ENCODE measurements around the gene FAM163B.
"Not testable (repeated sequence)": the region's sequence is repeated elsewhere in the genome, so short reads cannot be mapped to it uniquely, and the experiment has no call there.

FAM163B gene

DNA sequence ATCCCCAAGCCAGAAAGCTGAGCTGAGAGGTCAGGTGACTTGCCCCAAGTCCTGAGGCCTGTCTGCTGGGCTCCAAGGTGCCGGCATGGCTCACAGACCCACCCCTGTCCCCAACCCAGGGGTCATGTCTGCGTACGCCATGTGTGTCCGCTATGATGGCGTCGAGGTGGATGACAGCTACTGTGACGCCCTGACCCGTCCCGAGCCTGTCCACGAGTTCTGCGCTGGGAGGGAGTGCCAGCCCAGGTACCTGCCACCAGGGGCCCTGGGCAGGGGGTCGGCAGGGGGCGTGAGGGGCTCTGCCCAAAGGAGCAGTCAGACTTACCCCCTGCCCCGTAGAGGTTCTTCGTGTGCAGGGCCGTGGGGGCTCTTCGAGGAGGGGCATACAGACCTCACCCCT, 42.4 kb downstream of the FAM163B start:
- no peak for DNase-seq (ENCODE audit: low read depth)

DNA sequence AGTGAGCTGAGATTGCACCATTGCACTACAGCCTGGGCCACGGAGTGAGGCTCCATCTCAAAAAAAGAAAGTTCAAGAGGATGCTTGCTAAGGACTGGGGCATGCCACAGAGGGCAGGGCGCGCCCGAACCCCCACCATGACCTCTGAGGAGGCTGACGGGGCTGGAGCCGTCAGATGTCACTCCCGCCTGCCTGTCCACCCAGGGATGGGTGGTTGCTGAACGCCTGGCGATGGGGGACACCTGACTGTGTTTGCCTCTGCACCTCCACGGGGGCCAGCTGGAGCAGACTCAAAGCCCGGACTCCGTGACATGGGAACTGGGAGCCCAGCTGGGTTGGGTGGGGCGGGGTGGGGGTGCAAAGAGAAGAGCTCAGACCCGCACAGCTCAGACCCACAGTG, 42.8 kb downstream of the FAM163B start:
- no peak for DNase-seq (ENCODE audit: low read depth)

DNA sequence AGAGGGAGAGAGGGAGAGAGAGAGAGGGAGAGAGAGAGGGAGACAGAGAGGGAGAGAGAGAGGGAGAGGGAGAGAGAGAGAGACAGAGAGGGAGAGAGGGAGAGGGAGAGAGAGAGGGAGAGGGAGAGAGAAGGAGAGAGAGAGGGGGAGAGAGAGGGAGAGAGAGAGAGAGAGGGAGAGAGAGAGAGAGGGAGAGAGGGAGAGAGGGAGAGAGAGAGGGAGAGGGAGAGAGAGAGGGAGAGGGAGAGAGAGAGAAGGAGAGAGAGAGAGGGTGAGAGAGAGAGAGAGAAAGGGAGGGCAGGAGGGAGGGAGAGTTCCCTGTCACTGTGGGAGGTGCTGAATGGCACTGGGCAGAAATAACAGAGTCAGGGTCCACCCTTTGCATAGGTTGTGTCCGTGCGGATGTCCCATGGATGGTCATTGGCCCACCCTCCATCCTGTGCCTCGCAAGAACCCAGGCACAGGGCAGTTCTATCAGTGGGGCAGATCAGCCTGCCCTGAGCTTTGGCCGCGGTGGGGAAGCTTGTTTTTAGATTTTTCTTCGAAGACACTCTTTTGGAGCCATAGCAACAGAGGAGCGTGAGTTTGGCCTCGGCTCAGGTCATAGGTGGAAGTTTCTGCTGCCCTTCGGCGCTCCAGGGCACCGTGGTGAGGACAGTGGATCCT, 44.6 kb downstream of the FAM163B start:
- no peak for DNase-seq (ENCODE audit: low read depth)

DNA sequence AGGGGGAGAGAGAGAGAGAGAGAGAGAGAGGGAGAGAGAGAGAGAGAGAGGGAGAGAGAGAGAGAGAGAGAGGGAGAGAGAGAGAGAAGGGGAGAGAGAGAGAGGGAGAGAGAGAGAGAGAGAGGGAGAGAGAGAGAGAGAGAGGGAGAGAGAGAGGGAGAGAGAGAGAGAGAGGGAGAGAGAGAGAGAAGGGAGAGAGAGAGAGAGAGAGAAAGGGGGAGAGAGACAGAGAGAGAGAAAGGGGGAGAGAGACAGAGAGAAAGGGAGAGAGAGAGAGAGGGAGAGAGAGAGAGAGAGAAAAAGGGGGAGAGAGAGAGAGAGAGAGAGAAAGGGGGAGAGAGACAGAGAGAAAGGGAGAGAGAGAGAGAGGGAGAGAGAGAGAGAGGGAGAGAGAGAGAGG, 45.4 kb downstream of the FAM163B start:
- DNase-seq (ENCODE audit: low read depth): not testable (repeated sequence)

DNA sequence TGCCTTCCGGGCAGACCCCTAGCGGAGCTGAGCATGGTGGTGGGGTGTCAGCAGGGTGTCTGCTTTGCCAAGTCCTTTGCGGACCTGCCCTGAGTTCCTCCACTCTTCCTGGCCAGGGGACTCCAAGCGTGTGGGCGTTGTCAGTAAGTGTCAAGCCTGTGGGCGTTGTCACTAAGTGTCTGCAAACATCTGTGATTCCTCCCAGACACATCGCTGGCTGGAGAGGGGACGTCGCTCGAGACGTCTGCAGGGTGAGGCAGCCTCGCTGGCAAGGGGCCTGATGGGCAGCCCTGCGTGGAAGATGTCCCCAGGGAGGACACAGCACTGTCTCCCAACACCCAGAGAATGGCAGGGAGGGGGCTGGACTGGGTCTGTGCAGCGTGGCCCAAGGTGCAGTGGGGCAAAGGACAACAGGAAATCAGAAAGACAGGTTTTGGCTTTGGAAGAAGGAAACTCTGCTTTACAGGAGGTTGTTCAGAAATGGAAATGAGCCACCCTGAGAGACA, 45.8 kb downstream of the FAM163B start:
- no peak for DNase-seq (ENCODE audit: low read depth)

DNA sequence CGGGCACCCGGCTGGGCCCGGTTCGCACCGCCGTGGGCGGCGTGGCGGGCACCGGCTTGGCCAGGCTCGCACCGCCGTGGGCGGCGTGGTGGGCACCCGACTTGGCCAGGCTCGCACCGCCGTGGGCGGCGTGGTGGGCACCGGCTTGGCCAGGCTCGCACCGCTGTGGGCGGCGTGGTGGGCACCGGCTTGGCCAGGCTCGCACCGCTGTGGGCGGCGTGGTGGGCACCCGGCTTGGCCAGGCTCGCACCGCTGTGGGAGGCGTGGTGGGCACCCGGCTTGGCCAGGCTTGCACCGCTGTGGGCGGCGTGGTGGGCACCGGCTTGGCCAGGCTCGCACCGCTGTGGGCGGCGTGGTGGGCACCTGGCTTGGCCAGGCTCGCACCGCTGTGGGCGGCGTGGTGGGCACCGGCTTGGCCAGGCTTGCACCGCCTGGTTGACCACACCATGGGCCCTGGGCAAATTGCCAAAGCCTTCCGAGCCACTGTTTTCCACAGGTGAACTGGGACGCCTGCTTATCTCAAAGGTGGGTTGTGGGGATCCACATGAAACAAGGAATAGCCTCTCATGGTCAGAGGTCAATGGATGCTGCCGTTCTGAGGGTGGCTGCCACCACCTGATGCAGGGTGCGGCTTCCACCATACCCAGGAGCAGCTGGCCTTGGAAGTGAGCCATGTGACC, 46.4 kb downstream of the FAM163B start:
- DNase-seq (ENCODE audit: low read depth): no peak

DNA sequence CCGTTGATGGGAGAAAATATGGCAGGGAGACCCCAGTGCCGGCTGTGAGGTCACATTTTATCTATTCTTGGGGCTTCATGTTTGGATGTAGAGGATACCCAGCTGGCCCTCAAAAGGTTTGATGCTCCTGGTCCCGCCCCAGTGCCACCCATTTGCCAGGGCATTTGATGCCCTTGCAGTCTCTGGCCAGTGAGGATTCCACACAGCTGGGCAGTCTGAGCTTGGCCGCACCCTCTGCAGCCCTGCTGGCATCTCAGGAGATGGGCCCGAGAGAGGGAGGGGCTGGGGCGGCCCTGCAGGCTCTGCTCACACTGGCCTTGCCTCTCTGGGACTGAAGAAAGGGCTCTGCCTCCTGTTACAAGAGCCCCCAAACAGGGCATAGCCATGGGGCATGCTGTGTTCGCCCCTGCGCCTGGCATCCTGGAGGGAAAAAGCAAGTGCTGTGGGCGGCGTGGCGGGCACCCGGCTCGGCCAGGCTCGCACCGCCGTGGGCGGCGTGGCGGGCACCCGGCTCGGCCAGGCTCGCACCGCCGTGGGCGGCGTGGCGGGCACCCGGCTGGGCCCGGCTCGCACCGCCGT, 47.1 kb downstream of the FAM163B start:
- no peak for DNase-seq (ENCODE audit: low read depth)

DNA sequence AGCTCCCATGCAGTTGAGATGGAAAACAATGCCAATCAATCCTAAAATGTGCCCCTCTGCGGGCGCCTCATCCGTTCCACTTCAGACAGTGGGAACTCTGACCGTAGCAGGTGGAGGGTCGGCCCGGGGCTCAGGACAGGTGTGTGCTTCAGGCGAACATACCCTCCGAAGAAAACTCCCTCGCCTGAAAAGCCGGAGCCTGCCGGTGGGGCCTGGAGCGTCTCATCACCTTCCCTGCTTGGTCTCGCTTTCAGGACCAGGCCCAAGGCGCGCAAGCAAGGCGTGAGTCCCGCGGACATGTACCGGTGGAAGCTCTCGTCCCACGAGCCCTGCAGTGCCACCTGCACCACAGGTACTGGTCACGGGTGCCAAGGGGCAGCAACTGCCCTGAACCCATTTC, 48.2 kb downstream of the FAM163B start:
- DNase-seq (ENCODE audit: low read depth): no peak

DNA sequence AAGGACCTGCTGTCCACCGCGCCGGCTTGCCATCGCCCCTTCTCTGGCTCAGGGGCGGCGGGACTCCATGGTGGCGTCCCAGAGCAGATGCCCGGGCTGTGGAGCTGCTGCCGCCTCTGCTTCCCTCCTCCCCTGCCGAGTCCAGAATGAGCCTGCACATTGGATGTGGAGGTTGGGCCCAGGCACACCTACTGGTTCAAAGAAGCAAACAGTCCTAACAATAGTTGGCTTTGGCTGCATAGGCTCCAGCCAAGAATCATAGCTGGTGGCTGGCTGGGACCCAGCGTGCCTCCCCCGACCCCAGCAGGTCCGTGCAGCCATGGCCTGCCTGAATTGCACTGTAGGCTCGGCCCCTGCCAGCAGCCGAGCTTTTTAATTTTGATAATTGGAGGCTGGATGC, 48.9 kb downstream of the FAM163B start:
- DNase-seq (ENCODE audit: low read depth): no peak

DNA sequence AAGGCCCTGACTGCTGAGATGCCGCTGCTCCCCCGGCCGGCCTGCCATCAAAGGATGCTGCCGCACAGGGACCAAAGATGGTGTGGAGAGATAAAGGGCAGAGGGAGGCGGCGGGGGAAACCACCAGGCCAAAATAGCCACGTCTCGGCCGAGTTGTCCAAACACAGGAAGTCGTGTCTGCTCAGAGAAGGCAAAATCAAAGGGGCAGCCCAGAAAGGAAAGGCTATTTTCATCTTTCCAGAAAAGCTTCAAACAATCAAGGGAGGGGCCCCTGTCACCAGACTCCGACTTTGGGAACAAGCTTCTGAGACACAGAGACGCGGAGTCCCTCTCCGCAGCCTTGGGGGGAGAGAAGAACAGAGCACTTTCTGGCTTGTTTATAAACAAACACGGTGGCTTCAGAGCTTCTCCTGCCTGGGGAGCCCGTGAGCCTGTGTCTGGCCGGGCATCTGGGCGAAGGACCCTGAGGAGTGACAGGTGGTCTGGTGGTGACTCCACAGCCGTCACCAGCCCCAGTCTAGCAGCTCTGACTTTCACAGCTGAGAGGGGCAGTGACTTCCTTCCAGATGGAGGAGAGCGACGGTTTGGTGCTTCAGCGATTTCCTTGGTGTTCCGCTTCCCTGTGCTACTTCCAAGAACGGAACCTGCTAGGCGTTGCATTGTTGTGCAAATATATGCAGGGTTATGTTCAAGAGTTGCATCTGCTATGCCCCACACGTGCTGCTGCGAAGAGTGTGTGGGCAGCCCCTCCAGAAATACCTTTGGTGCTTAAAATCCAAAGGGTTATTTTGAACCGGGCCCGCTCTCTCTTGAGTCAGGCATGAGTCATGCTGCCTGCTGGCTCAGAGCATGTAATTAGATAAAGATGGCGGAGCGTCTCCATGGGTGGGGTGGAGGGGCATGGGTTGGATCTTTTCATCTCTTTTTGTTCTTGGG, 50.7 kb downstream of the FAM163B start:
- DNase-seq (ENCODE audit: low read depth): no peak

DNA sequence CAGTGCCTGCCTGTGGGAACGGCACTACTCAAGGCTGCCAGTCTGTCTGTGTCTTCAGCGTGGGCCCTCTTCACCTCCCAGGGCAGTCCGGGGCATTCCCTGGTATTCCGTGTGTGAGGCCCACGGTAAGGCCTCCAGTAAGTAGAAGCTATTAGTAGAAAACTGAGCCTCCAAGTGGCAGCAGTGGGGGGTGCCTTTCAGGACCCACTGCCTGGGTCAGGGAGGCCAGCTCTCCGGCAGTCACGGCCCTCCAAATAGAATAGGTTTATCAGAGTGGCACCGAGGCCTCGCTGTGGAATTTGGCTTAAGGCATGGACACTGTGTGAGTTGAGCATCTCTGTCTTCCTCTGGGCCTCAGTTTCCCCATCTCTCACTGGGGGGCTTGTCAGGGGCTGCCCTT, 51.6 kb downstream of the FAM163B start:
- DNase-seq (ENCODE audit: low read depth): no peak

DNA sequence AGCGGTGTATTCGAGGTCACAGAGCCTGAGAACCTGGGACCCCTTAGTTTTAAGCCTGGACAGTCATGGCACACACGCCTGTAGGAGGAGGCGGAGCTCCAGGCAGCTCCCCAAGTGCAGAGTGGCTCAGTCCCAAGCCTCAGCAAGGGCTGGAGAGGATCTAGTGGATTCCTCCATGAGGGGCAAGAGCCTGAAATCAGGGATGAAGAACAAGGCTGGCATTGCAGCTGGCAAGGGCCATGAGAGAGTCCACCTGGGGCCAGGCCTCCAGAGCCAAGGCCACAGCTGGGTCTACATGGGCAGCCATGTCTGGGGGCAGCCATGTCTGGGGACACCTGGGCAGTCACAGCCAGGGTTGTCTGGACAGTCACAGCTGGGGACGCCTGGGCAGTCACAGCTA, 52.8 kb downstream of the FAM163B start:
- no peak for DNase-seq (ENCODE audit: low read depth)

DNA sequence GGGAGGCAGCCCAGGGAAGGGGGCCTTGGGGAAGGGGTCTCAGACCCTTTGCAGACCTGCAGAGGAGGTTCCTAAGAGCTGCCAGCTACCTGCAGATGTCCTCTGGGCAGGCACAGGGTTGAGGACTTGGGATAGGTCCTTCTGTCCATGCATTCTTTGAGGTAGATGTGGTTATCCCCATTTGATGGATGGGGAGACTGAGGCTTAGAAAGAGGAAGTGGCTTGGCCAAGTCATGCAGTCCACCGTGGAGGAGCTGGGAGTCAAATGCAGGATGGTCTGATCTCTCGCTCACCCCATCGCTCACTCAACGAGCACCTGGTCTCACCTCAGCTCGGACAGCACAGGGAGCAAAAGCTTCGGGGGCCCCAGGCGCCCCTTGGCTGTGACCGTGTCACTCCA, 54.5 kb downstream of the FAM163B start:
- DNase-seq (ENCODE audit: low read depth): no peak

DNA sequence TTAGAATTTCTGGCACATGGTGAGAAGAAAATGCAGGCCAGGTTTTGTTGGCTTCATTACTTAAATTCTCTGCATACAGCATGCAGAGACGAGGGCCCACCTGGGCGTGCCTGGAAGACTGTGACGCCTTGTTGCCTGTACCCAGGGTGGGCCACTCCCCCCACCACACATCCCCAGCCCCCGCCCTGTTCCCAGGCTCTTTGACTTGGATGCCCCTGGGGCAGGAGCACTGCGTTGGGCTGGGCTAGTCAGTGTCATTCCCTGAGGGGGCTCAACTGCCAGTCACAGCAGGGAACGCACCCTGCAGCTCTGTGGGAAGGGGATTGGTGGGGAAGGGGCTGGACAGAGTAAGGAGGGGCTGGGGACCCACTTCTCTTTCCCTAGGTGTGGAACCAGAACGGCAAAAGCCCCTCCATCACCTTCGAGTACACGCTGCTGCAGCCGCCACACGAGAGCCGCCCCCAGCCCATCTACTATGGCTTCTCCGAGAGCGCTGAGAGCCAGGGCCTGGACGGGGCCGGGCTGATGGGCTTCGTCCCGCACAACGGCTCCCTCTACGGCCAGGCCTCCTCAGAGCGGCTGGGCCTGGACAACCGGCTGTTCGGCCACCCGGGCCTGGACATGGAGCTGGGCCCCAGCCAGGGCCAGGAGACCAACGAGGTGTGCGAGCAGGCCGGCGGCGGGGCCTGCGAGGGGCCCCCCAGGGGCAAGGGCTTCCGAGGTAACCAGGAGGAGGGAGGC, 55.0 kb downstream of the FAM163B start:
- DNase-seq (ENCODE audit: low read depth): no peak

DNA sequence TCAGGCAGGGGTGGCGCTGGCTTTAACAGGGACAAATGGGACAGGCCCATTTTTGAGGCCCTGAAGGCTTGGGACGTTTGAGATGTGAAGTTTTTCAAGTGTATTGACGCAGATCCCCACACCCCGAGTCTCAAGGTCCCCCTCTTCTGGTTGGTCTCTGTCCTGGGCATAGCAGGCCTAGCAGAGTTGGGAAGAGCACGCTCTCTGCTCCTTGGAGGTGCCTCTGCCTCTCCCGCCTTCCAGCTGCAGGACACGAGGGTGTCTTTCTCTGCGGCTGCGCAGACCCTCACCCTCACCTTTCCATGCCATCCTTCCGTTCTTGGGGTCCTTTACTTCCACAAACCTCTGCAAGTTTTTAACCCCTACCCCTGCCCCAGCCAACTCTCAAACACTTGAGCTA, 56.1 kb downstream of the FAM163B start:
- DNase-seq (ENCODE audit: low read depth): no peak

DNA sequence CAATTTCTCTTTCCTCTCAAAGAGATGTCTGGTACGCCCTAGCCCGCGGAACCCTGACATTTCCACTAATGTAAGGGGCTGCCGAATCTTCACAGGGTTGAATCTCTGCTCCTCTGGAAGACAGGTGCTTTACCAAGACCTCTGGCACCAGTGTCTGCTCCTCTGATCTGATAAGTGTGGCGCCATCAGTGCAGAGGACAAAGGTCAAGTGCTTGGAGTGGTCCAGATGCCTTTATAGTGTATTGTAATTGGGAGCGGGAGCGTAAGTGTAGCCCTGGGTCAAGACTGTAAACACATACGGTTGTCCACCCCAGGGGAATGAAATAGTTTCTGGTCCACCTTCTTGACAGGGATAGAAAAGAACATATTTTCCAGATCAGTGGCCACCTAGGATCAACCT, 57.0 kb downstream of the FAM163B start:
- DNase-seq (ENCODE audit: low read depth): no peak

DNA sequence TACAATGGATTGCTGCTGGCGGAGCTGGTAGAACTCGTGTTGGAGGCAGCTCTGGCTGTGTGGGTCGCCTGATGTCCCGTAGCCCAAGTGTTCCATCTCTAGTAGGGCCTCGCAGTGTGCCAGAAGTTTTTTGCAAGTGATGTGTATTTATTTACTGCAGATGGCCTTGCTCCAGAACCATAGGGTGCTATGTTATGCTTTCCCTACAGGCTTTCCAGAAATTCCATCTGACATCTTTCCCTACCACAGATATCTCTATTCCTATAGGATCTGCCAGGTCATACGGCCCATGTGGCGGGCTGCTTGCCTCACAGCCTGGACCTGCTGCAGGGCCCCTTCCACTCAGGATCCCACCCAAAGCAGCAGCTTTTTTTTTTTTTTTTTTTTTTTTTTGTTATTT, 57.7 kb downstream of the FAM163B start:
- DNase-seq (ENCODE audit: low read depth): no peak

DNA sequence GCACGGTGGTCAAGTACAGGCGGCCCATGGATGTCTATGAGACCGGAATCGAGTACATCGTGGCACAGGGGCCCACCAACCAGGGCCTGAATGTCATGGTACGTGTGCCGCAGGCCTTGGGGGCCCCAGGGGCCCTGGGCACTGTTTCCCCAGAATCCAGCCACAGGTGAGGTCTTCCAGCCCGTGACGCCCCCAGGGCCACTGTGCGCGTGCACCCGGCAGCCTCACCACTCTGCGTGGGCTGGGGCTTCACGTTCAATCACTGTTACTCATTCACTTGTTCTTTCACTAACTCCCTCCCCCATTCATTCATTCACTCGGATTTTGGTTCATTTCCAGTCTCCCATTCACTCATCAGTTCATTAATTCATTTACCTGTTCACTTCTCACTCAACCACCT, 62.1 kb downstream of the FAM163B start:
- DNase-seq (ENCODE audit: low read depth): no peak

DNA sequence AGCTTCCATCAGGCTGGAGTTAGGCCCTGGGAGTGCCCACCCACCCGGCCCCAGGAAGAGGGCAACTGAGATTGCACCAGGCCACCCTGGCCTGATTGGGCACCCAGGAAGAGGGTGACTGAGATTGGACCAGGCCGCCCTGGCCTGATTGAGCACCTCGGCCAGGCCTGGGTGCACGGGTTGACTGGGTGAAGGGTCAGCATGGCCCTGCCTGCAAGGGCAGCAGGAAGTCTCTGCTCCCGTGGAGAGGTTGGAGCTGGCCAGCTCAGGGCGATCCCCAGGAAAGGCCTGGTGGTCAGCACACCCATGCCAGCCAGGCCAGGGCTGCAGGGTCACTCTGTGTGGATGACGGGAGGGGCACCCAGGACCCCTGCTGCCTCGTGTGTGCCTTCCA, 62.9 kb downstream of the FAM163B start:
- DNase-seq (ENCODE audit: low read depth): no peak

DNA sequence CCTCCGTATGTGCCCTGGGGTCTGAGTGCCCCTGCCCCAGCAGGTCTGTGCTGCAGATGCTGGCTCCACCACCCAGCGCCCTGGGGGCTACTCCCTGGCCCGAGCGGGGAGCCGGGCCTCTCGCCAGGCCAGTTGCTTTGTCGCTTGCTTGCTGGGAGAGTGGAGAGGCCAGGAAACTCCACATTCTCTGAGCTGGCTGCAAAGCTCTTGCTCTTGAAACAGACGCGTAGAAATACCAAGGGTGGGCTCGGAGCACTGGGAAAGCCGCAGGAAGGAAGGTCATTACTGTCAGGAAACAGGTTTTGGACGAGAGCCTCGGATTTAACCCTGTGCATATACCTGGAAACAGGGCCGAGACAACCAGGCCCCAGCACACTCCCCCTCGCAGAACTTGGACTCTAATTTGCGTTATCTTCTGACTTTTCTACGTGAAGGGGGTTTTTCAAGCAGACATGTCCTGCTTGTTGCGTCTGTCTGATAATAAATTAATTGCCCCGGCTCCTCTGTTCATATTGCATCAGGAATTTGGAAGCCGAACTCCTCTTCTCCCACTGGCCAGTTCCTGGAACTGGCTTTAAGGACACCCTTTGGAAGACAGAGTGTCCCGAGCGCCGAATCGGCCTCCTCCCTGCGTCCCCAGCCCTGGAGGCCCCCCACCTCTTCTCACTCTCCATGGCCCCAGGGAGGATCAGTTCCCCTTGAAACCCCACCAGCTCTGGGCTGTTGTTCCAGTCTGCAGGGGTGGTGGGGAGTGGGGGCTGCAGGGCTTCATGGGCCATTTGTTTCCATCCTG, 63.5 kb downstream of the FAM163B start:
- DNase-seq (ENCODE audit: low read depth): no peak

Measured in stimulated activated CD8-positive, alpha-beta memory T cell treated with anti-CD3 and anti-CD28 coated beads, Interleukin-7, amount 100 ng/mL, for 24 hours (primary cell).